Gastrocnemius medialis (tissue), 4 donors: ENCODE data around the gene TRIM31.

Experiments used
- CTCF ChIP-seq, 5 experiments: fragments of 450-650 bp in 3 of 5; fragments of 200-600 bp in 2 of 5; sonication (generic) in 2 of 5; IDR thresholded peaks in 4 of 5; conservative IDR thresholded peaks in 1 of 5; 1 replicate in 4 of 5; 2 replicates in 1 of 5; pipeline ENCODE4 v1.5.1; 2016 to 2019; ENCODE audit warnings: antibody characterized with exemption in 5 of 5, mild to moderate bottlenecking in 3 of 5, moderate library complexity in 3 of 5
- POLR2A ChIP-seq, 2 donors: fragments of 450-650 bp; IDR thresholded peaks; one replicate each; pipeline ENCODE4 v1.6.1; 2017; ENCODE audit warnings: antibody characterized with exemption in 2 of 2, mild to moderate bottlenecking in 2 of 2, moderate library complexity in 2 of 2

GRCh38 chr6:30145818-30146217, 32.9 kb upstream of the TRIM31 start:
- TF ChIP-seq CTCF (IDR thresholded peaks at IDR 0.05 in 4 of 5, conservative IDR thresholded peaks at IDR 0.05 in 1 of 5) (no peak), POLR2A (IDR thresholded peaks at IDR 0.05) (no peak)
